ENCODE measurements around the gene NFYA. TPM values are rescaled to one million over a fixed set of nuclear protein-coding genes. Genes with fewer than 3 reads are reported as not detected.

The NFYA gene
- total and polyA plus RNA-seq, 4 donors, result 5.9 to 38.0 (median 16.7) TPM

GRCh38 chr6:41059556-41059955 lies 13.2 kb upstream of the NFYA start:
- Histone ChIP-seq H3K36me3 (ENCODE audit: control insufficient read depth in 4 of 4, insufficient read depth in 4 of 4, low read length in 4 of 4) (peaks cover 0 to 6% (median 3%) of the 10 kb centered on the region in 4 donors), H3K4me3 (no peak overlapping the region), H3K27ac (ENCODE audit: low read depth in 1 of 2, low read length in 1 of 2) (peak overlapping the region in 1 of 2 donors; percentile 81), H3K4me1 (ENCODE audit: control insufficient read depth in 5 of 5, insufficient read depth in 5 of 5, low read length in 5 of 5) (peaks cover 0 to 14% (median 0%) of the 10 kb centered on the region in 5 donors), H3K9ac (ENCODE audit: insufficient read depth in 1 of 2, low read length in 2 of 2) (no peak overlapping the region), H3K9me3 (ENCODE audit: control insufficient read depth in 4 of 4, insufficient read depth in 3 of 4, low read length in 3 of 4) (no peaks in the 10 kb centered on the region), H3K27me3 (ENCODE audit: control insufficient read depth in 3 of 3, insufficient read depth in 3 of 3, low read length in 2 of 3) (no peaks in the 10 kb centered on the region)
- DNase-seq (no peak), ATAC-seq (ENCODE audit: insufficient read depth, low FRiP score) (no peak)
- TF ChIP-seq CTCF (IDR thresholded peaks at IDR 0.05; ENCODE audit: control extremely low read depth, extremely low read depth), result no peak
- WGBS, 2 donors, result 84 to 100% methylated on average over 1 of the region's 1 CpG

- Histone ChIP-seq H3K4me3 (no peak overlapping the region), H3K27ac (ENCODE audit: low read depth in 1 of 2, low read length in 1 of 2) (peak overlapping the region in 1 of 2 donors; percentile 47), H3K9ac (ENCODE audit: insufficient read depth in 1 of 2, low read length in 2 of 2) (no peak overlapping the region), H3K9me3 (ENCODE audit: control insufficient read depth in 4 of 4, insufficient read depth in 3 of 4, low read length in 3 of 4) (no peaks in the 10 kb centered on the region), H3K4me1 (ENCODE audit: control insufficient read depth in 5 of 5, insufficient read depth in 5 of 5, low read length in 5 of 5) (peaks cover 0 to 14% (median 0%) of the 10 kb centered on the region in 5 donors), H3K36me3 (ENCODE audit: control insufficient read depth in 4 of 4, insufficient read depth in 4 of 4, low read length in 4 of 4) (peaks cover 0 to 9% (median 5%) of the 10 kb centered on the region in 4 donors), H3K27me3 (ENCODE audit: control insufficient read depth in 3 of 3, insufficient read depth in 3 of 3, low read length in 2 of 3) (no peaks in the 10 kb centered on the region)
- no peak for ATAC-seq (ENCODE audit: insufficient read depth, low FRiP score)
- no peak for DNase-seq
- TF ChIP-seq CTCF (IDR thresholded peaks at IDR 0.05; ENCODE audit: control extremely low read depth, extremely low read depth), result no peak
- WGBS, 2 donors, result 82 to 84% methylated on average over 13 of the region's 13 CpGs
Observed at GRCh38 chr6:41061196-41061726, 11.5 kb upstream of the NFYA start.

- TF ChIP-seq CTCF (IDR thresholded peaks at IDR 0.05; ENCODE audit: control extremely low read depth, extremely low read depth), result no peak
Observed at GRCh38 chr6:41062056-41062455, 10.7 kb upstream of the NFYA start.

GRCh38 chr6:41063884-41064285 lies 8.9 kb upstream of the NFYA start:
- ATAC-seq (ENCODE audit: insufficient read depth, low FRiP score), result no peak
- Histone ChIP-seq H3K27ac (ENCODE audit: low read depth in 1 of 2, low read length in 1 of 2) (peak overlapping the region in 1 of 2 donors; percentile 6), H3K4me1 (ENCODE audit: control insufficient read depth in 5 of 5, insufficient read depth in 5 of 5, low read length in 5 of 5) (peaks cover 0 to 9% (median 0%) of the 10 kb centered on the region in 5 donors), H3K27me3 (ENCODE audit: control insufficient read depth in 3 of 3, insufficient read depth in 3 of 3, low read length in 2 of 3) (no peaks in the 10 kb centered on the region), H3K36me3 (ENCODE audit: control insufficient read depth in 4 of 4, insufficient read depth in 4 of 4, low read length in 4 of 4) (peaks cover 0 to 16% (median 8%) of the 10 kb centered on the region in 4 donors), H3K9ac (ENCODE audit: insufficient read depth in 1 of 2, low read length in 2 of 2) (no peak overlapping the region), H3K9me3 (ENCODE audit: control insufficient read depth in 4 of 4, insufficient read depth in 3 of 4, low read length in 3 of 4) (no peaks in the 10 kb centered on the region), H3K4me3 (no peak overlapping the region)
- no peak for TF ChIP-seq CTCF (IDR thresholded peaks at IDR 0.05; ENCODE audit: control extremely low read depth, extremely low read depth)
- 84% methylated on average over 2 of the region's 2 CpGs for WGBS, 2 donors
- no peak for DNase-seq

More at GRCh38 chr6:41062056-41062455, 10.7 kb upstream of the NFYA start:
- H3K4me3 ChIP-seq, result no peak overlapping the region
- no peaks in the 10 kb centered on the region for H3K27me3 ChIP-seq (ENCODE audit: control insufficient read depth in 3 of 3, insufficient read depth in 3 of 3, low read length in 2 of 3)
- 83 to 93% methylated on average over 1 of the region's 1 CpG for WGBS, 2 donors
- no peak overlapping the region for H3K9ac ChIP-seq (ENCODE audit: insufficient read depth in 1 of 2, low read length in 2 of 2)
- peaks cover 0 to 14% (median 0%) of the 10 kb centered on the region in 5 donors for H3K4me1 ChIP-seq (ENCODE audit: control insufficient read depth in 5 of 5, insufficient read depth in 5 of 5, low read length in 5 of 5)
- DNase-seq (no peak), ATAC-seq (ENCODE audit: insufficient read depth, low FRiP score) (no peak)
- peaks cover 0 to 9% (median 6%) of the 10 kb centered on the region in 4 donors for H3K36me3 ChIP-seq (ENCODE audit: control insufficient read depth in 4 of 4, insufficient read depth in 4 of 4, low read length in 4 of 4)
- H3K27ac ChIP-seq (ENCODE audit: low read depth in 1 of 2, low read length in 1 of 2), result peak overlapping the region in 1 of 2 donors; percentile 47
- no peaks in the 10 kb centered on the region for H3K9me3 ChIP-seq (ENCODE audit: control insufficient read depth in 4 of 4, insufficient read depth in 3 of 4, low read length in 3 of 4)

Data from lung (tissue), 12 donors.